PC-3 (cell line): ENCODE measurements around the gene CDKL2. TPM values are rescaled to one million over a fixed set of nuclear protein-coding genes. Genes with fewer than 3 reads are reported as not detected.

ENCODE experiments used
- ATAC-seq: fragments of 200-7000 bp; cut with Tn5 transposase; 2 replicates; pipeline ENCODE4 v1.9.1; 2020; ENCODE audit warnings: mild to moderate bottlenecking, moderate library complexity
- BruUV-seq: library from RNA; stranded (reverse); fragments of 400-500 nt; replicated peaks from 2 replicates; lab custom pipeline; 2021; lab: Mats Ljungman, UMichigan
- CTCF ChIA-PET: fragments of 300-600 bp; sonication (Branson Sonifier 250); formaldehyde crosslinking; loops from one replicate; lab custom pipeline; 2022; ENCODE audit warnings: antibody characterized with exemption; lab: Charles Lee
- POLR2A ChIA-PET: fragments of 300-600 bp; sonication (Branson Sonifier 250); formaldehyde crosslinking; loops from one replicate; lab custom pipeline; 2022; ENCODE audit warnings: antibody characterized with exemption; ENCODE audit not compliant: unreplicated experiment; lab: Charles Lee
- DNase-seq: peaks from one replicate; pipeline ENCODE4 v3.0.0-alpha.2; 2015
- H2AFZ ChIP-seq: fragments of 300-600 bp; sonication (generic); 2 replicates; pipeline ENCODE4 v1.6.0; 2016; ENCODE audit warnings: antibody characterized with exemption, low read length
- H3F3A ChIP-seq: fragments of 300-600 bp; sonication (generic); one replicate; pipeline ENCODE4 v1.6.0; 2017; ENCODE audit warnings: antibody characterized with exemption, low read length, control low read depth, mild to moderate bottlenecking; ENCODE audit not compliant: unreplicated experiment
- H3K27ac ChIP-seq: fragments of 300-600 bp; sonication (generic); 2 replicates; pipeline ENCODE4 v1.5.1; 2016; ENCODE audit warnings: mild to moderate bottlenecking, low read length
- H3K27me3 ChIP-seq: fragments of 300-600 bp; sonication (generic); 2 replicates; pipeline ENCODE4 v1.6.1; 2016; ENCODE audit warnings: low read length, mixed read lengths
- H3K36me3 ChIP-seq: fragments of 300-600 bp; sonication (generic); 2 replicates; pipeline ENCODE4 v1.6.1; 2016; ENCODE audit warnings: low read depth, mixed run types, low read length, mixed read lengths
- H3K4me1 ChIP-seq: fragments of 300-600 bp; sonication (generic); 2 replicates; pipeline ENCODE4 v1.5.1; 2016; ENCODE audit warnings: low read length; ENCODE audit not compliant: insufficient read depth
- H3K4me2 ChIP-seq: fragments of 300-600 bp; sonication (generic); 2 replicates; pipeline ENCODE4 v1.6.0; 2016; ENCODE audit warnings: low read length
- H3K4me3 ChIP-seq: fragments of 300-600 bp; sonication (generic); 2 replicates; pipeline ENCODE4 v1.5.1; 2016; ENCODE audit warnings: mild to moderate bottlenecking, low read length, mixed read lengths
- H3K79me2 ChIP-seq: fragments of 300-600 bp; sonication (generic); 2 replicates; pipeline ENCODE4 v1.6.1; 2017; ENCODE audit warnings: low read length, mixed read lengths
- H3K9ac ChIP-seq: fragments of 300-600 bp; sonication (generic); 2 replicates; pipeline ENCODE4 v1.6.0; 2016; ENCODE audit warnings: mild to moderate bottlenecking, low read length
- H3K9me2 ChIP-seq: fragments of 300-600 bp; sonication (generic); replicated peaks from 2 replicates; pipeline ENCODE4 v1.6.1; 2016; ENCODE audit warnings: mixed run types, low read length, mixed read lengths
- H3K9me3 ChIP-seq: fragments of 300-600 bp; sonication (generic); 2 replicates; pipeline ENCODE4 v1.6.1; 2016; ENCODE audit warnings: low read length, mixed read lengths
- H4K20me1 ChIP-seq: fragments of 300-600 bp; sonication (generic); 2 replicates; pipeline ENCODE4 v1.6.1; 2016; ENCODE audit warnings: low read length, mixed read lengths
- EZH2 ChIP-seq: fragments of 300-600 bp; sonication (generic); IDR thresholded peaks from one replicate; pipeline ENCODE4 v1.6.1; 2017; ENCODE audit warnings: antibody characterized with exemption, mild to moderate bottlenecking, low read length; ENCODE audit not compliant: unreplicated experiment
- EZH2phosphoT487 ChIP-seq: fragments of 300-600 bp; sonication (generic); IDR thresholded peaks from 2 replicates; pipeline ENCODE4 v1.6.1; 2018; ENCODE audit warnings: mild to moderate bottlenecking, antibody characterized with exemption, low read length, borderline replicate concordance
- intact Hi-C: fragments of 100-400 bp; cut with micrococcal nuclease; formaldehyde crosslinking; loops from 2 replicates; pipeline ENCODE4 v1.9.0; 2023
- total RNA-seq: library from RNA; depleted of rRNA; stranded (reverse); fragments of >200 nt; gene quantifications from 2 replicates; pipeline ENCODE4 v1.2.3, GENCODE V29; 2014
- TF ChIP-seq, protein P1 (sequence below): fragments of 300-600 bp; sonication (generic); conservative IDR thresholded peaks from 2 replicates; pipeline ENCODE4 v1.5.1; 2017; ENCODE audit warnings: antibody characterized with exemption, low read depth, mild to moderate bottlenecking, low read length

Gene CDKL2
- total RNA-seq, 1 experiment from 2014 or later, result 0.55 TPM

DNA sequence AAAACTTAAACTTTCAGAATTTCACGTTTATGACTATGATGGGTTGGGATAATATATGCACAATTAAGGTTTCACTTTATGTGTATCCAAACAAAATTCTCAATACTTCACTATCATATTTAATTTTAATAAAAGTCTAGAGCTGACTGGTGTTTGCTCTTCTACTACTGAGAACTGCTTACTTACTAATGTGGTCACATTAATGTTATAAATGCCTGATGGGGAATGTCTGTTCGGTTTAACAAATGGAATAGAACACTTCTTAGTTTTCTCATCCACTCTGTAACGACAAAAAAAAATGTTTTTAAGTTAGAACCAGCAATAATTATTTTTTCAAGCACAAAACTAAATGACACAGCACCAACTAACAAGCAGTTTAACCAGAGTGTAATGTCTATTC lies 34.3 kb downstream of the CDKL2 start:
- intact Hi-C loops, result no loop called here
- TF ChIP-seq, protein P1, sequence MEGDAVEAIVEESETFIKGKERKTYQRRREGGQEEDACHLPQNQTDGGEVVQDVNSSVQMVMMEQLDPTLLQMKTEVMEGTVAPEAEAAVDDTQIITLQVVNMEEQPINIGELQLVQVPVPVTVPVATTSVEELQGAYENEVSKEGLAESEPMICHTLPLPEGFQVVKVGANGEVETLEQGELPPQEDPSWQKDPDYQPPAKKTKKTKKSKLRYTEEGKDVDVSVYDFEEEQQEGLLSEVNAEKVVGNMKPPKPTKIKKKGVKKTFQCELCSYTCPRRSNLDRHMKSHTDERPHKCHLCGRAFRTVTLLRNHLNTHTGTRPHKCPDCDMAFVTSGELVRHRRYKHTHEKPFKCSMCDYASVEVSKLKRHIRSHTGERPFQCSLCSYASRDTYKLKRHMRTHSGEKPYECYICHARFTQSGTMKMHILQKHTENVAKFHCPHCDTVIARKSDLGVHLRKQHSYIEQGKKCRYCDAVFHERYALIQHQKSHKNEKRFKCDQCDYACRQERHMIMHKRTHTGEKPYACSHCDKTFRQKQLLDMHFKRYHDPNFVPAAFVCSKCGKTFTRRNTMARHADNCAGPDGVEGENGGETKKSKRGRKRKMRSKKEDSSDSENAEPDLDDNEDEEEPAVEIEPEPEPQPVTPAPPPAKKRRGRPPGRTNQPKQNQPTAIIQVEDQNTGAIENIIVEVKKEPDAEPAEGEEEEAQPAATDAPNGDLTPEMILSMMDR, result no peak
- TF ChIP-seq EZH2phosphoT487 (no peak), EZH2 (no peak)

DNA sequence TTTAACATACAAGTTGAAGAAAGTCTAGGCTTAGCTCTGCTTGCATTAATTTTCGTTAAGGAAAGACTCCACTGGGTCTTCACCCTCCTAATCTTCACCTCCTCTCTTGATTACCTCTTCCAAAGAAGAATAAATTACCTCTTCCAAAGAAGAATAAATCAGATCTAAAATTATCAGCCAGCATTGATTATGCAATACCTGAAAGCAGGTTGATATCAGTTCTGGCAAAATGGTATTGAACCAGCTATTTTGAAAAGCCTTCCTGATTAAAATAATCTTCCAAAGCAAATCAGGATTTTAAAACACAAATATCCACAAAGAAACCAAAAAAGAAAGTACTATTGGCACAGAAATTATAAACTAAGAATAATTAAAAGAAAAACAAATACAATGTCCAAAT lies 36.9 kb downstream of the CDKL2 start:
- Histone ChIP-seq H3F3A (no peaks in the 10 kb centered on the region), H3K27me3 (no peaks in the 10 kb centered on the region), H3K9me2 (no peaks in the 10 kb centered on the region), H3K9ac (no peak overlapping the region), H3K9me3 (no peaks in the 10 kb centered on the region), H3K79me2 (no peaks in the 10 kb centered on the region), H4K20me1 (no peaks in the 10 kb centered on the region), H3K36me3 (no peaks in the 10 kb centered on the region), H3K4me1 (no peaks in the 10 kb centered on the region), H3K4me3 (no peak overlapping the region), H3K27ac (no peak overlapping the region), H3K4me2 (no peak overlapping the region), H2AFZ (no peak overlapping the region)
- POLR2A ChIA-PET, result no interaction called here
- DNase-seq (no peak), ATAC-seq (no peak)
- CTCF ChIA-PET, result no interaction called here
- BruUV-seq, result no TSS peak
- intact Hi-C loops, result no loop called here
- no peak for TF ChIP-seq EZH2
- TF ChIP-seq EZH2phosphoT487, result no peak
- TF ChIP-seq, protein P1, result no peak

More for the DNA sequence above, 34.3 kb downstream of the CDKL2 start:
- H3K4me1 ChIP-seq, result no peaks in the 10 kb centered on the region
- H3K9me2 ChIP-seq, result no peaks in the 10 kb centered on the region
- H3K36me3 ChIP-seq, result no peaks in the 10 kb centered on the region
- H3K4me3 ChIP-seq, result no peak overlapping the region
- no peak overlapping the region for H2AFZ ChIP-seq
- no TSS peak for BruUV-seq
- no peaks in the 10 kb centered on the region for H3K9me3 ChIP-seq
- no peak overlapping the region for H3K9ac ChIP-seq
- no peaks in the 10 kb centered on the region for H3K27me3 ChIP-seq
- no peak for ATAC-seq
- no peaks in the 10 kb centered on the region for H4K20me1 ChIP-seq
- H3K27ac ChIP-seq, result no peak overlapping the region
- no peak overlapping the region for H3K4me2 ChIP-seq
- H3F3A ChIP-seq, result no peaks in the 10 kb centered on the region
- CTCF ChIA-PET, result no interaction called here
- H3K79me2 ChIP-seq, result no peaks in the 10 kb centered on the region
- DNase-seq, result no peak
- POLR2A ChIA-PET, result no interaction called here

DNA sequence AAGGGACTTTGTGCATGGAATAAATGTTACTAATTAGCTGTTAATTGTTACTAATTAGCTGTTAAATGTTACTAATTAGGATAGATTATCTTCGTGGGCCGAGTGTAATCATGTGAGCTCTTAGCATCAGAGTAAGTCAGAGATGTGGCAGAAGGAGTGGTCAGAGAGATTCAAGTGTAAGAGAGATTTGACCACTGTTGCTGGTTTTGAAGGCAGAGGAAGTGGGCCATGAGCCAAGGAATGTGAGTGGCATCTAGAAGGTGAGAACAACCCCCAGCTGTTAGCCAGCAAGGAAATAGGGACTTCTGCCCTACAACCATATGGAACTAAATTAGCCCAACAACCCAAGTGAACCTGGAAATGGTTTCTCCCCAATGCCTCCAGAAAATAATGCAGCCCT lies 46.3 kb downstream of the CDKL2 start:
- peak; percentile 10 for DNase-seq
- TF ChIP-seq EZH2phosphoT487 (no peak), EZH2 (no peak)
- TF ChIP-seq, protein P1, result no peak

More for the DNA sequence above, 46.3 kb downstream of the CDKL2 start:
- H3K4me3 ChIP-seq, result no peak overlapping the region
- BruUV-seq, result no TSS peak
- H3K27me3 ChIP-seq, result no peaks in the 10 kb centered on the region
- no peaks in the 10 kb centered on the region for H3F3A ChIP-seq
- intact Hi-C loops, result no loop called here
- H3K79me2 ChIP-seq, result no peaks in the 10 kb centered on the region
- CTCF ChIA-PET, result no interaction called here
- H3K9ac ChIP-seq, result no peak overlapping the region
- no peaks in the 10 kb centered on the region for H4K20me1 ChIP-seq
- H3K27ac ChIP-seq, result no peak overlapping the region
- POLR2A ChIA-PET, result no interaction called here
- H3K4me1 ChIP-seq, result no peaks in the 10 kb centered on the region; the same call in 1 of the 2 replicates
- no peaks in the 10 kb centered on the region for H3K9me3 ChIP-seq
- ATAC-seq, result no peak
- H3K36me3 ChIP-seq, result no peaks in the 10 kb centered on the region
- H3K9me2 ChIP-seq, result no peaks in the 10 kb centered on the region
- no peak overlapping the region for H2AFZ ChIP-seq
- H3K4me2 ChIP-seq, result no peak overlapping the region
